Neural cell (in vitro differentiated cells): ENCODE measurements around the gene DNER.

ENCODE experiments used
- CTCF ChIP-seq: fragments of 450-650 bp; IDR thresholded peaks from 2 replicates; pipeline ENCODE4 v1.5.1; 2014; ENCODE audit warnings: antibody characterized with exemption, mild to moderate bottlenecking, moderate library complexity; ENCODE audit not compliant: poor library complexity, severe bottlenecking
- EP300 ChIP-seq: fragments of 450-650 bp; conservative IDR thresholded peaks from 2 replicates; pipeline ENCODE4 v1.6.1; 2014; ENCODE audit warnings: antibody characterized with exemption, mild to moderate bottlenecking, moderate library complexity; ENCODE audit not compliant: poor library complexity, severe bottlenecking
- EZH2 ChIP-seq: fragments of 200-600, 300-800 bp; shearing (Covaris generic), sonication (generic); IDR thresholded peaks from 2 replicates; pipeline ENCODE4 v1.6.1; 2014; ENCODE audit warnings: antibody characterized with exemption, low read length, borderline replicate concordance, mild to moderate bottlenecking; ENCODE audit not compliant: insufficient read depth, poor library complexity, severe bottlenecking
- MXI1 ChIP-seq: fragments of 450-650 bp; conservative IDR thresholded peaks from 2 replicates; pipeline ENCODE4 v1.6.1; 2014; ENCODE audit warnings: antibody characterized with exemption, mild to moderate bottlenecking; ENCODE audit not compliant: poor library complexity, severe bottlenecking
- POLR2AphosphoS5 ChIP-seq: IDR thresholded peaks from 2 replicates; pipeline ENCODE4 v1.6.1; 2012
- RAD21 ChIP-seq: fragments of 450-650 bp; conservative IDR thresholded peaks from 2 replicates; pipeline ENCODE4 v1.6.1; 2014; ENCODE audit warnings: antibody characterized with exemption, mild to moderate bottlenecking, moderate library complexity
- REST ChIP-seq: IDR thresholded peaks from 2 replicates; pipeline ENCODE4 v1.6.1; 2012; ENCODE audit warnings: borderline replicate concordance
- TAF1 ChIP-seq: IDR thresholded peaks from 2 replicates; pipeline ENCODE4 v1.6.1; 2012; ENCODE audit warnings: low read depth

DNA sequence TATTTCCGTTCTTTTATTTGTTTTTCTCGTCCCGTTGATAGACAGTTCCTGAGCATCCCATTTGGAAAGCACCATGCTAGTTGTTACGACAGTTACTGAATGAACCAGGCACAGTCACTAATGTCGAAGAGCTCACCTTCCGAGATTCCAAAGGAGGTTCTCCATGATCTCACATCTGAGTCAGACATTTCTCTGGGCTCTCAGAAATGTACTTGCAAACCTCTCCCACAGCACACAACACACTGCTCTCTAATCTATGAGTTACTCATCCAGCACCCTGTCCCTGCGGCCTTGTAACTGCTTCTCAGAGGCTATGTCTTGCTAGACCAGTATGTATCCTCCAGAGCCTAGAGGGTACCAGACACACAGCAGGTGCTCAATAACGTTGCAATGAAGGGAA lies 174.7 kb downstream of the DNER start:
- TF ChIP-seq EZH2 (no peak), MXI1 (no peak), CTCF (no peak), RAD21 (no peak), REST (no peak), POLR2AphosphoS5 (no peak), EP300 (no peak), TAF1 (no peak)
